Cardiac fibroblast (primary cell): ENCODE results near the gene SLC22A23.

Experiments
- DNase-seq, 2 donors: peaks; one replicate each; pipeline versions ENCODE4 v3.0.0 to v3.0.0-alpha.2; 2010; ENCODE audit warnings: low read depth in 2 of 2
- H3K4me3 ChIP-seq, 2 donors: replicated peaks in 1 of 2; 1 replicate in 1 of 2; 2 replicates in 1 of 2; pipeline ENCODE4 v1.5.1; 2011; ENCODE audit warnings: low read depth in 2 of 2, low read length in 2 of 2, mild to moderate bottlenecking in 2 of 2, moderate library complexity in 1 of 2
- TF ChIP-seq, protein P1 (sequence below): IDR thresholded peaks from one replicate; pipeline ENCODE4 v1.5.1; 2011; ENCODE audit warnings: low read depth, mild to moderate bottlenecking, low read length, inconsistent platforms

Gene SLC22A23

DNA sequence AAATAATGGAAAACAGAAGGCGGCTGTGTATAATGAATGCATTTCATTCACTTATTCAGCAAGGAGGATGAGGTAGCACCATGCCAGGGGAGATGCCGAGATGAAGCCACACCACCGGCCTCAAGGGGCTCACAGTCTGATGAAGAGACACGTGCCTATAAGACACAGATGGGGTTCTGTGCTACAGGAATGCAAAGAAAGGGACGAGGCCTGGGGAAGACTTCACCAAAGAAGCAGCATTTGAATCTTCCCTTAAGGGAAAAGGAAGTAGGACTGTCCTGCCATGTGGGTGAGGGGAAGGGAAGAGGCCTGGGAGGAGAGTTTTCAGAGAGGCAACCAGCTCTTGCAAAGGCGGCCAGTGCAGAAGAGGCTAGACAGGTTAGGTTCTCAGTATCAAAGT lies 99.2 kb downstream of the SLC22A23 start:
- TF ChIP-seq, protein P1, sequence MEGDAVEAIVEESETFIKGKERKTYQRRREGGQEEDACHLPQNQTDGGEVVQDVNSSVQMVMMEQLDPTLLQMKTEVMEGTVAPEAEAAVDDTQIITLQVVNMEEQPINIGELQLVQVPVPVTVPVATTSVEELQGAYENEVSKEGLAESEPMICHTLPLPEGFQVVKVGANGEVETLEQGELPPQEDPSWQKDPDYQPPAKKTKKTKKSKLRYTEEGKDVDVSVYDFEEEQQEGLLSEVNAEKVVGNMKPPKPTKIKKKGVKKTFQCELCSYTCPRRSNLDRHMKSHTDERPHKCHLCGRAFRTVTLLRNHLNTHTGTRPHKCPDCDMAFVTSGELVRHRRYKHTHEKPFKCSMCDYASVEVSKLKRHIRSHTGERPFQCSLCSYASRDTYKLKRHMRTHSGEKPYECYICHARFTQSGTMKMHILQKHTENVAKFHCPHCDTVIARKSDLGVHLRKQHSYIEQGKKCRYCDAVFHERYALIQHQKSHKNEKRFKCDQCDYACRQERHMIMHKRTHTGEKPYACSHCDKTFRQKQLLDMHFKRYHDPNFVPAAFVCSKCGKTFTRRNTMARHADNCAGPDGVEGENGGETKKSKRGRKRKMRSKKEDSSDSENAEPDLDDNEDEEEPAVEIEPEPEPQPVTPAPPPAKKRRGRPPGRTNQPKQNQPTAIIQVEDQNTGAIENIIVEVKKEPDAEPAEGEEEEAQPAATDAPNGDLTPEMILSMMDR, result no peak
- no peak overlapping the region for H3K4me3 ChIP-seq
- DNase-seq, result no peak

DNA sequence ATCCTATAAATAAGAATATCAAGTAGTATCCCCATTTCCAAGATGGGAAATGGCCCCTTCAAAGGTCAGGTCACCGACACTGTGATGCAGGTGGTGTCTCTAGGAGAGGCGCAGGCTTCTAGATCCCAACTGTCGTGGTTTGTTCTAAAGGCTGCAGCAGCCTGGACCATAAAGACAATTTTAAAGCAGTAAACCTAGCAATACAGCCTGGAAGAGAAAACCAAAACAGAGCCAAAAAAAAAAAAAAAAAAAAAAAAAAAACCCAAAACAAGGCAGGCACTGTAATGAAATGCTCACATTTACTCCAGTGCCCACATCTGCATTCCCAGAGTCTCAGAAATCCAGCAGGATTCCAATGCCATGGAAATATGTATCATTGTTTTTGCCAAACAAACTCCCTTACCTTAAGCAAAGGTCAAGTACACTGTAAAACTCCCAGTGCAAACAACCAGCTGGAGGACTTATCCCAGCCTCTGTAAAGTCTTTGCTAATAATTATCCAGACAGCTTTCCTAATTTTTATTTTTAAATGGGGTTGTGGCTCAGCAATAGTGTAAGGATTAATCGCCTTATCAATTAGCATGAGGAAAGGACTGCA lies 99.9 kb downstream of the SLC22A23 start:
- TF ChIP-seq, protein P1, result no peak
- H3K4me3 ChIP-seq, result no peak overlapping the region
- DNase-seq, result peak in 1 of 2 donors; percentile 66

DNA sequence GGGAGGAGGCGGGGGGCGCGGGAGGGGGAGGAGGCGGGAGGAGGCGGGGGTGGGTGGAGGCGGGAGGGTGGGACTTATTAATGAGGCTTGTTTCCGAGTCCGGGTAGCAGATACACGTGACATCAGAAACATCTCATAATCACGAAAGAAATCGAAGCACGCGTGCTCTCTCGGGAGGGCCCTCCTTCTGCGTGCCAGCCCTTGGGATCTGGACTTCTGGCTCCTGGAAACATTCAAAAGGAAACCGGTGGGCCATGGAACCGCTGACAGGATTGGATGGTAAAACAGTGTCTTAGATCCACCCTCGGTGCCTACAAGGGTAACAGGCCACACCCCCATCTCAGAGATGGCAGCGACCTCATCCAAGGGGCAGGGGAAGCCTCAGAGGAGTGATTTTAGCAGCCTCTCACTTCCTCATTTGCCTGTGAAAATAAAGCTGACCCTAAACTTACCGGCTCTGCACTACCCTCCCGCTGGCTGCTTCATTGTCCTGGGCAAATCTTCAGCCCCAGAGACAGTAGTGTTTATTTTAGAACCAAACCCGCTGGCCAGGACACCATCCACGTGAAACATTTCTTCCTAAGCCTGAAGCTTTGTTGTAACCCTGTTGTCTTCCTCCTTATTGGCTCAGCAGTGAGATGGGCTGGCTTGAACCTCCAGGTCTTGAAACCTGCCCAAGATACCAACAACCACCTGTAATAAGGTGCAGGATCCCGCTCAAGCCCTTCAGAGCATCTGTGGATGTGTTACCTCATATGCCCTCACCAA lies 100.6 kb downstream of the SLC22A23 start:
- DNase-seq, result peak; percentile 54 to 60
- H3K4me3 ChIP-seq, result peak overlapping the region; percentile 9 to 36
- TF ChIP-seq, protein P1, result no peak

DNA sequence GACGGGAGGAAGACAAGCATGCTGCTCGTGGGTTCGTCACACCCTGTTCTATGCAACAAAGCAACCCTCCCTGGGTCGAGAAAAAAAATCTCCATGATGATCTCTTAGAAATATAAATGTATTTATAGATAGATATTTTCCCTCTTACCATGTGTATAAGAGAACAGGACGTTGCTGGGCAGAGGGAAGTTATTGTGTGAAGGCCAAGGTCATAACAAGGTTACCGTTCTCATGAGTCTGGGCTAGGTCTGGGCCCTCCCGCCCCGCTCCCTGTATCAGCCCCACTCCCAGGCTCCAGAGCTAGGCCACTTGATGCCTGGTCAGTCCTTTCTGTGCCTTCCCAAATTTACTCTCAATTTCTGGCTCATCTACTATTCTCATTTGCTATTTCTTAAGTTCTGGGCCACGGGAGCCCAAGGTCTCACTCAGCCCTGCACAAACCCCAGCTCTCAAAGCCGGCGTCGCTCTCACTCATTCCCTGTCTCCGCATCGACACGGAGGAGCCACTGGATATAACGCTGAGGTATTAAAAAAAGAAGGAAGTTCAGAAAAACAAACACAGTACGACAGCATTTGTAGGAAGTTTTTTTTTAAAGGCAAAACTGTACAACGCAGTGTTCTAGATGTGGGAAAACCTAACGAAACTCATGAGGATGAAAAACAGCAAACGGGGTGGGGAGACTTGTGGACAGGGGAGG lies 101.3 kb downstream of the SLC22A23 start:
- peak in 1 of 2 donors; percentile 33 for DNase-seq
- TF ChIP-seq, protein P1, result no peak
- no peak overlapping the region for H3K4me3 ChIP-seq

DNA sequence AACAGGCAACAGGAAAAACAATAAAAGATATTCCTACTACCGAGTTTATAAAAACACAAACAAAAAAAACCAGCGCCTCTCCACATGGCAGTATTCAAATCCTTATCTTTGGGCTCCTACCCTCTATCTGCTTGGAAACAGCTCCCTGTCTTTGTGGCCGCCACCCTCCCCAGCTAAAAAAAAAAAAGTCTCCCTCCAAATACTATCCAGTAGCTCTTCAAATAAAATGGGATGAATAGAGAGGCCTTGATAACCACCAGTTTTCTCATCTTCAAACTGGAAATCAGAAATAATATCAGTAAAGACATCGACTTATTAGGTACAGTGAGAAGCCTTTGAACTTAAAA lies 101.9 kb downstream of the SLC22A23 start:
- TF ChIP-seq, protein P1, result no peak
- DNase-seq, result no peak
- no peak overlapping the region for H3K4me3 ChIP-seq

DNA sequence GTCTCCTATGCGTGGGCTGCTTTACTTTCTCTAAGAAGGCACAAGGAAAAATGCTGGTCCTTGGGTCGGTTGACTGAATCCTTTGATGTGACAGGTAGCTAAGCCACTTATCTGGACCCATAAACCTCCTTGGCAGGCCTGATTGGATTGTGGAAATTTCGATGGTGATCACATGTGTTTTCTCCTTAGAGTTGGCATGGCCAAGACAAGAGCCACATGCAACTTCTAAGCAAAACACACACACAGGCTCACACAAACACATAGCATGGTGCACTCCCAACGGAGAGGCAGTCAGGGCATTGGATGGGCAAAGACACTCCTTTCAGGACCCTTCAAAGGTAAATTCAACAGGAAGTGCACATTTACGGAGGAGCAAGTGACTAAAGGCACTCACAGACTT lies 102.9 kb downstream of the SLC22A23 start:
- TF ChIP-seq, protein P1, result no peak
- H3K4me3 ChIP-seq, result no peak overlapping the region
- DNase-seq, result no peak
